Peyer's patch (tissue), 4 donors: ENCODE measurements around the gene ANKRD44.

Experiments used
- CTCF ChIP-seq, 6 experiments: fragments of 450-650 bp in 4 of 6; fragments of 200-600 bp in 2 of 6; sonication (generic) in 1 of 6; IDR thresholded peaks; one replicate each; pipeline ENCODE4 v1.5.1; 2017 to 2019; ENCODE audit warnings: antibody characterized with exemption in 6 of 6, mild to moderate bottlenecking in 3 of 6, moderate library complexity in 1 of 6
- POLR2A ChIP-seq, 2 donors: fragments of 450-650 bp; IDR thresholded peaks; one replicate each; pipeline ENCODE4 v1.5.1; 2017; ENCODE audit warnings: antibody characterized with exemption in 2 of 2, mild to moderate bottlenecking in 2 of 2, moderate library complexity in 2 of 2

- TF ChIP-seq CTCF (IDR thresholded peaks at IDR 0.05) (no peak), POLR2A (IDR thresholded peaks at IDR 0.05) (no peak)
Observed at GRCh38 chr2:196939371-196939770, 371.2 kb downstream of the ANKRD44 start.
